NB4 (cell line): ENCODE results near the gene PDZK1IP1.

Experiments
- CTCF ChIP-seq: IDR thresholded peaks from one replicate; pipeline ENCODE4 v1.5.1; 2012; ENCODE audit warnings: low read depth, low read length
- POLR2A ChIP-seq: IDR thresholded peaks from 2 replicates; pipeline ENCODE4 v1.6.1; 2011; ENCODE audit warnings: mild to moderate bottlenecking; ENCODE audit not compliant: insufficient read length; ENCODE audit errors: extremely low read depth
- TF ChIP-seq, protein P1 (sequence below): IDR thresholded peaks from 2 replicates; pipeline ENCODE4 v1.6.1; 2011; ENCODE audit warnings: low read depth, low read length

DNA sequence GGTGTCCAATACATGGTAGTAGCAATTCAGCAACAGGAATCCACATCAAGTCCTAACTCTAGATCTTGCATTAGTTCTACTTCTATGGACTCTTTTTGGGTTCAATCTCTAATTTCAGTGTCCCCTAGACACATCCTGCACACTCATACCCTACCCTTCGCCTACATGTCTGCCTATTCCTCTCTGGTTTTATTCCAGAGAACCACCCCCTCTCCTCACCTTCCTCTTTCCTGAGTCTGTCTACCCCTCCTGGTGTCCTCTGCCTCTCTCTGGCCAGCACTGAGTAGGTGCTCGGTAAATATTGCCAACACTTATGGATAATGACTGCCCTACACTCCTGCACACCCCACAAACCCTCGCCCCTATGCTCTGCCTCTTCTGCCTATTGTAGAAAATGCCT, 32.6 kb upstream of the PDZK1IP1 start:
- TF ChIP-seq, protein P1, sequence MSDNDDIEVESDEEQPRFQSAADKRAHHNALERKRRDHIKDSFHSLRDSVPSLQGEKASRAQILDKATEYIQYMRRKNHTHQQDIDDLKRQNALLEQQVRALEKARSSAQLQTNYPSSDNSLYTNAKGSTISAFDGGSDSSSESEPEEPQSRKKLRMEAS = no peak
- TF ChIP-seq CTCF (no peak), POLR2A (no peak)
